DOHH2 (cell line): ENCODE results near the gene SNRPB2.

ENCODE experiments used
- CTCF ChIP-seq: fragments of 200-600 bp; sonication (generic); IDR thresholded peaks from one replicate; pipeline ENCODE4 v1.5.1; 2014; ENCODE audit warnings: antibody characterized with exemption, mild to moderate bottlenecking, low read depth, low read length; ENCODE audit not compliant: poor library complexity, severe bottlenecking
- EZH2phosphoT487 ChIP-seq: fragments of 200-600 bp; sonication (generic); IDR thresholded peaks from 2 replicates; pipeline ENCODE4 v1.6.1; 2017; ENCODE audit warnings: borderline replicate concordance, mild to moderate bottlenecking, antibody characterized with exemption, low read length, moderate library complexity, mixed read lengths

- TF ChIP-seq CTCF (no peak), EZH2phosphoT487 (no peak)
Measured at GRCh38 chr20:16714242-16714641, 15.6 kb upstream of the SNRPB2 start.
